Hematopoietic multipotent progenitor cell treated with erythropoietin and hydrocortisone succinate and interleukin-3 and kit ligand, for 15 days (in vitro differentiated cells): ENCODE data around the gene UBE2F.
"Not testable (repeated sequence)": the region's sequence is repeated elsewhere in the genome, so short reads cannot be mapped to it uniquely, and the experiment has no call there.

Source experiments
- DNase-seq: peaks from one replicate; pipeline ENCODE4 v3.0.0-alpha.2; 2015; ENCODE audit warnings: low spot score

The UBE2F gene

DNA sequence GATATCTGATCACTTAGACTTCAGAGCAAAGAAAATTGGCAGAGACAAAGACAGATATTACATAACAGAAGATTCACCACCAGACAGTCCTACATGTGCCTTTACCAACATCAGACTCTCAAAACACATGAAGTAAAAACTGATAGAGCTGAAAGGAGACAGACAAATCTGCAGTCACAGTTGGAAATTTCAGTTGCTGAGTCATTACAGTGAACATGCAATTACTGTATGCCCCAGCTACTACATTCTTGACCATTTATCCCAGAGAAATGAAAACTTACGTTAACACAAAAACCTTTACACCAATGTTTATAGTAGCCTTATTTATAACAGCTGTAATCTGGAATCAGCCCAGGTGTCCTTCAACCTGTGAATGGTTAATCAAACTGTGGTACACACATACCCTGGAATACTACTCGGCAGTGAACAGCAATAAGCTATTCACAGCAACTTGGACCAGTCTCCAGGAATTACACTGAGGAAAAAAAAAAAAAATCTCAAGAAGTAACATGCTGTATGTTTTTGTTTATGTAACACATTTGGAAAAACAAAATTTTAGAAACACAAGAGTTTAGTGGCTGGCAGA is 86.5 kb downstream of the UBE2F start:
- peak; percentile 35 for DNase-seq

DNA sequence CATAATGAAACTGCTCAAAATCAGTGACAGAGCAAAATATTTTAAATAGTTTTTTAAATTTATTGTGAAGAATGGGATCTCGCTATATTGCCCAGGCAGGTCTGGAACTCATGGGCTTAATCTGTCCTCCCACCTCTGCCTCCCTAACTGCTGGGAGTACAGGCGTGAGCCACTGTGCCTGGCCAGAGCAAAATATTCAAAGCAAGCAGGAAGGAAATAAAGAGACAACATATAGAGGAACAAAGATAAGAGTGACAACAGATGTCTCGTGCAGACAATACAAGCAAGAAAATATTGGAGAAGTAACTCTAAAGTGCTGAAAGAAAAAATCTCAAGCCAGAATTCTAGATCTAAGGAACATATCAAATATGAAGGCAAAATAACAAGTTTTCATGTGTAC is 89.0 kb downstream of the UBE2F start:
- no peak for DNase-seq

DNA sequence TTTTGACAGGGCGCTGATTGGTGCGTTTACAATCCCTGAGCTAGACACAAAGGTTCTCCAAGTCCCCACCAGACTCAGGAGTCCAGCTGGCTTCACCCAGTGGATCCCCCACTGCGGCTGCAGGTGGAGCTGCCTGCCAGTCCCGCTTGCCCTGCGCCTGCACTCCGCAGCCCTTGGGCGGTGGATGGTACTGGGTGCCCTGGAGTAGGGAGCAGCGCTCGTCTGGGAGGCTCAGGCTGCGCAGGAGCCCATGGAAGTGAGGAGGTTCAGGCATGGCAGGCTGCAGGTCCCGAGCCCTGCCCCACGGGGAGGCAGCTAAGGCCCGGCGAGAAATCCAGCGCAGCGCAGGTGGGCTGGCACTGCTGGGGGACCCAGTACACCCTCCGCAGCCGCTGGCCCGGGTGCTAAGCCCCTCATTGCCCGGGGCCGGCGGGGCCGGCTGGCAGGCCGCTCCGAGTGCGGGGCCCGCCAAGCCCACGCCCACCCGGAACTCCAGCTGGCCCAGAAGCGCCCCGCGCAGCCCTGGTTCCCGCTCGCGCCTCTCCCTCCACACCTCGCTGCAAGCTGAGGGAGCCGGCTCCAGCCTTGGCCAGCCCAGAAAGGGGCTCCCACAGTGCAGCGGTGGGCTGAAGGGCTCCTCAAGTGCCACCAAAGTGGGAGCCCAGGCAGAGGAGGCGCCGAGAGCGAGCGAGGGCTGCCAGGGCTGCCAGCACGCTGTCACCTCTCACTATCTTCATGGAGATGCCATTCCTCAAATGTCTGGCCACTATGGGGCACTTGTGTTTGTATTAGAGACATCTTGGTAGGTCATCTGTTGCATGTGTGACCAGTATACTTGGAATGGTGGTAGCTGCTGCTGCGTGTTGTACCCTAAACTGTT is 91.1 kb downstream of the UBE2F start:
- not testable (repeated sequence) for DNase-seq

DNA sequence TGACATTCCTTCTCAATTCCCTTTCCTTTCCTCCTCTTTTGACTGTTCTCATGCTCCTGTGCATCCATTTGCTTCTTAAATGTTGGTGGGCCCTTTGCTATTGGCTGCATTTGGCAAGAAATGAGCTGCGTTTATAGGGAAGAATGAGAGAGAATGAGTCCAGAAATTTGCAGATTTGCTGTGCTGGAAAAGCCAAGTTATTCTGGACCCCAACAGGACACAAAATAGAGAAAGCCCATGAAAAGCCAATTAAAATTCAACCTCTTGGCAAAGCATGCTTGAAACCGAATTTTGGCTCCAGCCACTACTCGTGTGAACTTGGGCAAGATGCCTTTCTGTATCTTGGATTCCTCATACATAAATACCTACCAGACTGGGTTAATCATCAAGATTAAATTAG is 92.7 kb downstream of the UBE2F start:
- no peak for DNase-seq

DNA sequence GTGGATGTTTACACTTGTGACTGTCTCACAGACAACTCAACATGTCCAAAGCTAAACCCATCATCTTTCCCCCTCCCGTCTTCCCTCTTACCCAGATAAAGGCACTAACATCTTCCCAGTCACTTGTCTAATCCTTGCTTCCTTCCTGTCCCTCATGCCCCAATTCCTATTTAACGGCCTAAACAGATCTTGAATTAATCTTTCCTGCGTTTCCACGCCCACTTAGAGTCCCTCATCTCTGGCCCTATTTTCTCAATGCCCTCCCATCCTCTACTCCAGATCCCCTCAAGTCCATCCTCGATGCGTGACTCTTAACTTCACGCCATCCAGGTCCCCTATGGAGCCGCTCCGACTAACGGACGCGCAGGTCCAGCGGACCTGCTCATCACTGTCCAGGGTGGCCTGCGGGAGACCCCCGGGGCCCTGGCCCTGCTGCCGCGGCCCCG is 93.3 kb downstream of the UBE2F start:
- peak; percentile 27 for DNase-seq

DNA sequence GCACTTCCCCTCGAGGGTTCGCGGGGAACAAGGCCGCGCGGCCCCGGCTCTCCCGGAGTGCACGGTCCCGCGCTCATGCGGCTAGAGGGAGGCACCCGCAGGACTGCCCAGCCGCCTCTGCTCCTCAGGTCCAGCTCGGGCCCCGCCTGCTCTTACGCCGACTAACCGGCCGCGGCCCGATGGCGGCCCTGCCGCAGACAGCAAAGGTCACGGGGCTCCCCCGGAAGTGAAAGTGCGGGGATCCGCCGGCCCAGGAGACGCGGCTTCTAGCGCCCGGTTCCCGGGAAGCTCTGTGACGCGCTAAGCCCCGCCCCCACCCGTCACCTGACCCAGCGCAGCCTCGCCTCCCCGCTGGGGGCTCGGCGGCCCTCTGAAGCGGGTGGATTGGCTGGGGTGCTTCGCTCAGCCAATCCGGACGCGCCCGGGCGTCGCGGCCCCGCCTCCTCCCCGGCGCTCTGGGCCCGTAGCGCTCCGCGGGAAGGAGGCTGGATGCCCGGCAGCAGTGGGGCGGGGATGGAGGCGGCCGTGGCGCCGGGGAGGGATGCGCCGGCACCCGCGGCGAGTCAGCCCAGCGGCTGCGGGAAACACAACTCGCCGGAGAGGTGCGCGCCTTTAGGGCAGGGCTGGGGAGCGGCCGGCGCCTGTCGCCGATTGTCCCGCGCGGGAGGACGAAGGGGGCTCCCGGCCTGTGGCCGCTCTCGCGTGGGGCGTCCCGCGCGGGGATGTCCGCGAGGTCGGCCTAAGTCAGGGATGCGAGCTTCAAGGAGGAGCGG is 93.9 kb downstream of the UBE2F start, which contains the start of gene SCLY:
Gene SCLY, plus strand, starts transcription at position 460 of the 773 bp plus-strand sequence. Its CDS starts 54 bp downstream, at position 514.
- DNase-seq = peak; percentile 98

DNA sequence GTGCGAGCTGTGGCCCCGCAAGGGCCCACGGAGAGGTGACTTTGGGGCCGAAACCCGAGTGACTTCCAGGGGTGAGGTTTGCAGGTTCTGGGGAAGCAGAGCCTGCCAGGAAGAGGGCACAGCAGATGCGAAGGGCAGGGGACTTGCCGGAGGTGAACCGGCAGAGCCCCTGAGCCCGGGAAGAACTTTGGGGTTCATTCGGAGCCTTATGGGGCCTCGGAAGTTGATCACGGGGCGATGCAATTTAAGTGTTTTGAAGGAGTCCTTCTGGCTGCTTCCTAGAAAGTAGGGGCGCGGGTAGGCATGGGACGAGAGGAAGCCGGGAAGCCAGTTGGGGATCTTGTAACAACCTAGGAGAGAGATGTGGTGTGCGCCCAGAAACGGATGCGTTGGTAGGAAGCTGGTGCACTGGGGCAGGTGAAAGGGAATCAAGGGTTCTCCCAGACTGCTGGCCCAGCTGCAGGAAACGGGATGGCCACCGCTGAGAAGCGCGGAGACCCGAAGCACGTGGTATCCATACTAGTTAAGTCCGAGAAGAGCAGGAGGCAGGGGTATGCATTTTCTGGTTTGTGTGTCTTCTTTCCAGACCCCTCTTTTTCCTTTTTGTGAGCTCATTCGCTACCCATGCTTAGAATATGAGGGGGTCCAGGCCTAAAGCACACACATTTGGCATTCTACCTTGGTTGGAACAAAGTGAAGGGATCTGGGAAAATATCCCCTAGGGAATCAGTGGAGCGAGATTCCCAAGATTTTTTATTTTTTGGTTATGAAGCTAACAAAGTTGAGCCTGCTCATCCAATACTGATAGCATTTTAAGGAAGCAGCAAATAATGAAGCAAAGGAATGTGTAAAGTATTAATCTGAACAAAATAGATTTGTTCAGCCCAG is 94.7 kb downstream of the UBE2F start:
- DNase-seq = peak; percentile 19

DNA sequence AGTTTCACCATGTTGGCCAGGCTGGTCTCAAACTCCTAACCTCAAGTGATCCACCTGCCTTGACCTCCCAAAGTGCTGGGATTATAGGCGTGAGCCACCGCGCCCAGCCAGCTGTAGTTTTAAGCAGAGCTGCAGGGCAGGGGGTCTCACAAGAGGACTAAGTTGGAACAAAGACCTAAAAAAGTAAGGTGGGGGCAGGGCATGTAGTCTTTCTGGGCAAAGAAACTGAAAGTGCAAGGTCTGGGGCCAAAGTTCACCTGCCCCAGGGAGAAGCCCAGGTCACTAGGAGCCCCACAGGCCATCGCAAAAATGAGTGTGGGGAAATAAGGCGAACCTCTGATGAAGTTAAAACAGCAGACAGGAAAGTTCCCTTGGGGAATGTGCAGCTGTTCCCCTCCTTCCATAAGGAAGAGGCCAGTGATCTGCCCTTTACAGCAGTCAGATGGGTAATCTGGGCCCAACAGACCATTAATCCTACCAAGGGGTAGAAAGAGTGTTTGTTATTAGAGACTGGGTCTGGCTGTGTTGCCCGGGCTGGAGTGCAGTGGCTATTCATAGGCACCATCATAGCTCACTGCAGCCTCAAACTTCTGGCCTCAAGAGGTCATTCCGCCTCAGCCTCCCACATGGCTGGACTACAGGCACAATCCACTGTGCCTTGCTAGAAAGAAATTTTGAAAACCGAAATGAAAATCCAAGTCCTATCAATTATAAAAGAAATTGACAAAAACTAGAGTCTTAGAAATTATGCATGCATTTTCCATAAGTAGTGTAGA is 96.8 kb downstream of the UBE2F start:
- no peak for DNase-seq

DNA sequence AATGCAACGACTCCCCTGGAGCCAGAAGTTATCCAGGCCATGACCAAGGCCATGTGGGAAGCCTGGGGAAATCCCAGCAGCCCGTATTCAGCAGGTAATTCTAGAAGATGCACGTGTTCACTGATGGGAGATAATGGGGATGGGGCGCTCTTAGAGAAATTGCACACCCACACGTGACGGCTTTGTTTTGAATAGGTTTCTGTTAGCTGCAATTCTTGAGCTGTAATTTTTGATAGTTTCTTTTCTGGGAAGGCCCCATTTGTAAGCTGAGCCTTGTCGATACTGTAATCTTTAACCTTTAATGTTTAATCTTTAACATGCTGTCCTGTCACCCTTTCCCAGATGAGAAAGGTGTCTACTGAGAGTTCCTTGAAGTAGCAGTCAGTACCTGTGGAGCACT is 97.6 kb downstream of the UBE2F start:
- DNase-seq = no peak

DNA sequence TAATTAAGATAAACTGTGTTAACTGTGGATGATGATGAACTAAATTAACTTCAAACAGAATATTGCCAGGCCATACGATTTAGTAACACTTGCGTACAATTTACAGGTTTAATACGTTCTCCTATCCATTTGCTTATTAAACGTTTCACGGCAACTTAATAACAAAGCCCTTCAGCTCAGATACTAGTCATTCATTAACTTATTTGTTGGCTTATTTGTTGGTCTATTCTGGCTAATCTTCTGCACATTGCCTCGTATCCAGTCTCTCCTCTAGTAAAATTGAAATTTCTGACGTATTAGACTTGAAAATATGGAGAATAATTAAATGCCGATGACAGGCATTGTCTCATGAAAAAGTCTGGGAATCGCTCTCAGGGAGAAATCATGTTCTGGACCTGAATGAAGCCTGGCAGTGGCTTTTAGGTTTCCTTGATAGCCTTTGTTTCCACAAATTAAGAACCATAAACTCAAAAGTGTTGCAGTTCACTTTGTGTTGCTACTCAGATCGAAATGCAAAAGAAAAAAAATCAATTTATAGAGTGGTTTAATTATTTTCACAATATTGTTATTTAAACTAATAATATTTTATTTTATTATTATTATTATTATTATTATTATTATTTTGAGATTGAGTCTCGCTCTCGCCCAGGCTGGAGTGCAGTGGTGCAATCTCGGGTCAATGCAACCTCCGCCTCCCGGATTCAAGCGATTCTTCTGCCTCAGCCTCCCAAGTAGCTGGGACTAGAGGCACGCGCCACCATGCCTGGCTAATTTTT is 98.4 kb downstream of the UBE2F start:
- DNase-seq = no peak

DNA sequence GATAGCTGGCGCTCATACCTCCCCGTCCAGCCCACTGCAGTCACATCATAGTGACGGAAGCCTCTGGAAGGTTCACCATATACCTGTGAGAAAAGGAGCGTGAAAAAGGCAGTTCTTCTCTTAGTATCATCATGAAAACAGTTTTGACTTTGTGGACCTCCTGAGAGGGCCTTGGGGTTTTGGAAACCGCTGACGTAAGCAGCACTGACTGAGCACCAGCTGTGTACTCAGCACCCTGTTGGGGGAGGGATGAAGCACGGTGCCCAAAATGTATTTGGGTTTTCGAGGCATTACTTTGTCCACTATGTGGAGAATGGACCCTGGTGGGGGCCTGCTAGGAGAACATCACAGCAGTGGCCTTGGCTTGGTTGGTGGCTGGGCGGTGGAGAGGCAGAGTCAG is 99.4 kb downstream of the UBE2F start:
- no peak for DNase-seq

DNA sequence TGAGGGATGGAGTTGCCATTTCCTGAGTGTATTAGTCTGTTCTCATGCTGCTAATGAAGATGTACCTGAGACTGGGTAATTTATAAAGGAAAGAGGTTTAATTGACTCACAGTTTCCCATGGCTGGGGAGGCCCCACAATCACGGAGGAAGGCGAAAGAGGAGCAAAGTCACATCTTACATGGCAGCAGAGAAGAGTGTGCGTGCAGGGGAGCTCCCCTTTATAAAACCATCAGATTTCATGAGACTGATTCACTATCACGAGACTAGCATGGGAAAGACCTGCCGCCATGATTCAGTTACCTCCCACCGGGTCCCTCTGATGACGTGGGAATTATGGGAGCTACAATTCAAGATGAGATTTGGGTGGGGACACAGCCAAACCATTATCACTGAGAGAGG is 99.9 kb downstream of the UBE2F start:
- not testable (repeated sequence) for DNase-seq

DNA sequence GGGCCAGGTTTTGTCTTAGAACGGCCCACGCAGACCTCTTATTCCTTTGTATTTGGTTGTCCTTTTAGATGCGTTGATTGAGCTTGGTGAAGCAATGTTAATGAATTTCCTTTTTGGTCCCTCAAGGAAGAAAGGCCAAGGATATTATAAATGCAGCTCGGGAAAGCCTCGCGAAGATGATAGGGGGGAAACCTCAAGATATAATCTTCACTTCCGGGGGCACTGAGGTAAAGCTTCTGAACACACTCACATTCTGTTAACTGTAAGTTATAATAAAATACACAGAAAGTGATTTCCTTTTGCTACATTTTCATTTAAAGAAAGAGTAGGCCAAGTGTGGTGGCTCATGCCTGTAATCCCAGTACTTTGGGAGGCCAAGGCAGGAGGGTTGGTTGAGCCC is 101.1 kb downstream of the UBE2F start:
- no peak for DNase-seq

DNA sequence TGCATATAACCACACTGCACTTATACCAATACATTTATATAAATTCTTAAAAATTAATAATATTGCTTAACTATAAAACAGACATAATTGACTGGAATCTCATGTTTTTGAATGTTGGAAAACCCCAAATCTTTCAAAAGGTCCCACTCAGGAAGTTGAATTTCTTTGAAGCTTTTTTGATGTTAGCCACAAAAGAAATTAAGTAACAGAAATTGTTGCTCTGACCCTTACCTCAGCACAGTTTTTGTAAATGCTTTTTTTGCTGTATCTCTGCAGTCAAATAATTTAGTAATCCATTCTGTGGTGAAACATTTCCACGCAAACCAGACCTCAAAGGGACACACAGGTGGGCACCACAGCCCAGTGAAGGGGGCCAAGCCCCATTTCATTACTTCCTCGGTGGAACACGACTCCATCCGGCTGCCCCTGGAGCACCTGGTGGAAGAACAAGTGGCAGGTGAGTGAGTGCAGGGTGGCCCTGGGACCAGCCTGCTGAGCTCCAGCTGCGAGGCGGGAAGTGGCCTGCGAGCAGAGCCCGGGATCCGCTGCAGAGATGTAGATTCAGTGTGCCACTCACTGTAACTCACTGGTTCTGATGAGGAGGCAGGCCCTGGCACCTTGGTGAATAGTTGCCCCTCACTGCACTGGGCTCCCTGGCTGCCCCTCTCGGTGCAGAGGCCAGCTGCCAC is 102.4 kb downstream of the UBE2F start:
- no peak for DNase-seq

DNA sequence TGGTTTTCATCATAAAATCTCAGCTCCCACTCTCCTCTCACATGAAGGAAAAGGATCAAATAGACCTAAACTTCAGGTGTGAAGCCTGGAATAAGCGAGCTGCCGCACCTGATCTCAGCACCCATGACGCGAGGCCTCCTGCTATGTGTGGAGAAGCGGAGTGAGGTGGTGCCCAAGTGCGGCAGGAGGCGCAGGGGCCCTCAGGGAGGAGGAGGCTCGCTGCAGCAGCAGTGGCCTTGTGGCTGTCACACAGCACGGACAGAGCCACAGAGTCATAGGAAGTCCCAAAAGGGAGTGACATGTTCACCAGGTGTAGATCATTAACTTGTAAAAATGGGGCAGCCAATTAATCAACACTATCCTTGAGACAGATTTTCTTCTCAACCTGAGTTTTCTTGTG is 103.1 kb downstream of the UBE2F start:
- no peak for DNase-seq

DNA sequence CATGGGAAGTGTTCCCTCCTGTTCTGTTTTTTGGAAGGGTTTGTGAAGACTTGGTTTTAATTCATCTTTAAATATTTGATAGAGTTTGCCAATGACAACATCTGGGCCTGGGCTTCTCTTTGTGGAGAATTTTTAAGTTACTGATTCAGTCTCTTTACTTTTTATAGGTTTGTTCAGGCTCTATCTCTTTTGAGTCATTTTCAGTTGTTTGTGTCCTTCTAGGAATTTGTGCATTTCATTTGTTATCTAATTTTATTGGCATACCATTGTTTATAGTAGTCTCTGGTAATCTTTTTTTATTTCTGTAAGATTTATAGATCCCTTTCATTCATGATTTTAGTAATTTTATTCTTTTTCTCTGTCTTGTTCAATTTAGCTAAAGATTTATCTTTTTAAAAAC is 108.6 kb downstream of the UBE2F start:
- DNase-seq = no peak

DNA sequence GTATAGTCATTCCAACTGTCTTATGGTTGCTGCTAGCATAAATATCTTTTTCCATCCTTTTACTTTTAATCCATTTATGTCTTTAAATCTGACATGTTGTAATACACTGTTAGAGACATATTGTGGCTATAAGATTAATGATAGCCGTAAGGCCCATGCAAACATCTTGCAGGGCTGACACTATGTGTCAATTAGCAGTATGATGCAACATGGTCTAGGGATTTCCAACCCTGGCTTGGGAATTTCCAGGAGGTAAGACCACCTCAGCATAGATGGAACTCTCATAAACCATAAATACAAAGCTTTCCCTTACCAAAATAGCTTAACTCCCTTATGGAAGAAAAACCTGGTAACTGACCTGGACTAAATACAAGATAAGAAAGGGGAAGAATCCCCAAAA is 110.5 kb downstream of the UBE2F start:
- DNase-seq = no peak

DNA sequence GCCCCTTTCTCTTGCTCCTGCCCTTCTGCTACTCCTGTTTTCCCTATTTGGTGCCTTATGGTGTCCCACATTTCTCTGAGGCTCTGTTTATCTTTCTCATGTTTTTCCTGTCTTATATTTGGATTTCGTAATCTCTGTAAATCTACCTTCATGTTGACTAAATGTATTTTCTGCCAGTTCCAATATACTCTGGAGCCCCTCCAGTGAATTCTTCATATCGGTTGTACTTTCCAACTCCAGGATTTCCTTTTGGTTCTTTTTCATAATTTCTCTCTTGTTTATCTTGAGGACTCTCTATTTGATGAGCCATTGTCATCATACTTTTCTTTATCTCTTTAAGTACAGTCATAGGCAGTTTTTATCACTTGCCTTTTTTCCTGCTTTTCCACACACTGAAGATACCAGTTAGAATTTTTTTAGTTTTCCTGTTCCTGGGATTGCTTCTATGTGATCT is 113.1 kb downstream of the UBE2F start:
- DNase-seq = no peak

DNA sequence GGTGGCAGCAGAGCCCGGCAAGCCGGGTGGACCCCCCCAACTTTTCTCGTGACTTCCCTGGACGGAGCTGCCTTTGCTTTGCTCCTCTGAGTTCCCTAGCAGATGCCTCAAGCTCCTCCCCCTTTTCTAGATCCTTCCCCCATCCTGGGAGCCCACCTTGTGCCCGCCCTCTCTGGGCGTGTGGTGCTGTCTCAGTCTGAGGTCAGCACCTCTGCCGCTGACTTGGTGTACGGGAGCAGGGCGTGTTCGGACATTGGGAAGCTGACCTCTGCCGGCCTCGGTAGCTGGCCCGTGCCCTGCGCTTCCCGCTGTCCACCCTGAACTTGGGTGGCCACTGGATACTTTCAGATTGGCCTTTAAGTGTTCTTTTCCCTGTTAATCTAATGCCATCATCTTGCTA is 113.7 kb downstream of the UBE2F start:
- no peak for DNase-seq
